Spleen (tissue), 7 donors: Measurements from ENCODE around the gene PCSK6.

Experiments used
- CTCF ChIP-seq, 11 experiments: fragments of 200-600 bp in 7 of 11; fragments of 450-650 bp in 4 of 11; sonication (generic) in 4 of 11; IDR thresholded peaks in 8 of 11; conservative IDR thresholded peaks in 3 of 11; 1 replicate in 7 of 11; 2 replicates in 4 of 11; pipeline versions ENCODE4 v1.4.0 to v1.8.0; 2016 to 2021; ENCODE audit warnings: antibody characterized with exemption in 11 of 11, inconsistent platforms in 4 of 11, mild to moderate bottlenecking in 1 of 11
- POLR2A ChIP-seq, 3 donors: fragments of 450-650 bp; IDR thresholded peaks; one replicate each; pipeline ENCODE4 v1.5.1; 2017; ENCODE audit warnings: antibody characterized with exemption in 3 of 3, mild to moderate bottlenecking in 1 of 3
- POLR2AphosphoS5 ChIP-seq, 3 donors: sonication (generic); formaldehyde crosslinking; IDR thresholded peaks; one replicate each; pipeline ENCODE4 v1.5.1; 2017; ENCODE audit warnings: antibody characterized with exemption in 3 of 3
- donor health status: DM: no; HTN: no; CAD: no; lungs with moderate emphysema.
- donor health status: DM: no; HTN: no; CAD: no.
- donor health status: DM: no; HTN: no; CAD: no.

- TF ChIP-seq CTCF (IDR thresholded peaks at IDR 0.05 in 8 of 11, conservative IDR thresholded peaks at IDR 0.05 in 3 of 11), result no peak
- TF ChIP-seq POLR2AphosphoS5 (IDR thresholded peaks at IDR 0.05), result no peak
- TF ChIP-seq POLR2A (IDR thresholded peaks at IDR 0.05), result no peak
Measured at GRCh38 chr15:101382544-101382943, 107.0 kb downstream of the PCSK6 start.
